SK-N-SH treated with all-trans-retinoic acid at 6 μM for 48 hours (cell line): Measurements from ENCODE around the gene JMJD1C.

Source experiments
- ARNTL ChIP-seq: fragments of 450-650 bp; formaldehyde crosslinking; IDR thresholded peaks from 2 replicates; pipeline ENCODE4 v1.5.0; 2020; ENCODE audit warnings: low read depth, mild to moderate bottlenecking, moderate library complexity, borderline replicate concordance
- PATZ1 ChIP-seq: fragments of 250-450 bp; sonication (Bioruptor Pico); IDR thresholded peaks from 2 replicates; pipeline ENCODE4 v1.8.0; 2020; ENCODE audit warnings: mild to moderate bottlenecking, moderate library complexity, borderline replicate concordance
- ZNF70 ChIP-seq: fragments of 450-650 bp; formaldehyde crosslinking; IDR thresholded peaks from 2 replicates; pipeline ENCODE4 v1.5.0; 2020; ENCODE audit warnings: mild to moderate bottlenecking, moderate library complexity
- TF ChIP-seq, protein P1 (sequence below): fragments of 250-450 bp; sonication (Bioruptor Pico); IDR thresholded peaks from 2 replicates; pipeline ENCODE4 v1.8.0; 2021; ENCODE audit warnings: low read depth, mild to moderate bottlenecking, moderate library complexity, borderline replicate concordance
- TF ChIP-seq, protein P2 (sequence below): fragments of 250-450 bp; sonication (Bioruptor Pico); IDR thresholded peaks from 2 replicates; pipeline ENCODE4 v1.5.1; 2020; ENCODE audit warnings: low read depth, mild to moderate bottlenecking, moderate library complexity

- TF ChIP-seq, protein P1, sequence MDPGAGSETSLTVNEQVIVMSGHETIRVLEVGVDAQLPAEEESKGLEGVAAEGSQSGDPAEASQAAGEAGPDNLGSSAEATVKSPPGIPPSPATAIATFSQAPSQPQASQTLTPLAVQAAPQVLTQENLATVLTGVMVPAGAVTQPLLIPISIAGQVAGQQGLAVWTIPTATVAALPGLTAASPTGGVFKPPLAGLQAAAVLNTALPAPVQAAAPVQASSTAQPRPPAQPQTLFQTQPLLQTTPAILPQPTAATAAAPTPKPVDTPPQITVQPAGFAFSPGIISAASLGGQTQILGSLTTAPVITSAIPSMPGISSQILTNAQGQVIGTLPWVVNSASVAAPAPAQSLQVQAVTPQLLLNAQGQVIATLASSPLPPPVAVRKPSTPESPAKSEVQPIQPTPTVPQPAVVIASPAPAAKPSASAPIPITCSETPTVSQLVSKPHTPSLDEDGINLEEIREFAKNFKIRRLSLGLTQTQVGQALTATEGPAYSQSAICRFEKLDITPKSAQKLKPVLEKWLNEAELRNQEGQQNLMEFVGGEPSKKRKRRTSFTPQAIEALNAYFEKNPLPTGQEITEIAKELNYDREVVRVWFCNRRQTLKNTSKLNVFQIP (CRISPR knock-in tag) = no peak
- TF ChIP-seq PATZ1 (CRISPR knock-in tag) (no peak), ZNF70 (CRISPR knock-in tag) (no peak), ARNTL (CRISPR knock-in tag) (no peak)
- TF ChIP-seq, protein P2, sequence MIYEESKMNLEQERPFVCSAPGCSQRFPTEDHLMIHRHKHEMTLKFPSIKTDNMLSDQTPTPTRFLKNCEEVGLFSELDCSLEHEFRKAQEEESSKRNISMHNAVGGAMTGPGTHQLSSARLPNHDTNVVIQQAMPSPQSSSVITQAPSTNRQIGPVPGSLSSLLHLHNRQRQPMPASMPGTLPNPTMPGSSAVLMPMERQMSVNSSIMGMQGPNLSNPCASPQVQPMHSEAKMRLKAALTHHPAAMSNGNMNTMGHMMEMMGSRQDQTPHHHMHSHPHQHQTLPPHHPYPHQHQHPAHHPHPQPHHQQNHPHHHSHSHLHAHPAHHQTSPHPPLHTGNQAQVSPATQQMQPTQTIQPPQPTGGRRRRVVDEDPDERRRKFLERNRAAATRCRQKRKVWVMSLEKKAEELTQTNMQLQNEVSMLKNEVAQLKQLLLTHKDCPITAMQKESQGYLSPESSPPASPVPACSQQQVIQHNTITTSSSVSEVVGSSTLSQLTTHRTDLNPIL (CRISPR knock-in tag) = no peak
Observed at GRCh38 chr10:63425512-63425911, 40.3 kb downstream of the JMJD1C start.
